ENCODE results near the gene SLC15A5.

DNA sequence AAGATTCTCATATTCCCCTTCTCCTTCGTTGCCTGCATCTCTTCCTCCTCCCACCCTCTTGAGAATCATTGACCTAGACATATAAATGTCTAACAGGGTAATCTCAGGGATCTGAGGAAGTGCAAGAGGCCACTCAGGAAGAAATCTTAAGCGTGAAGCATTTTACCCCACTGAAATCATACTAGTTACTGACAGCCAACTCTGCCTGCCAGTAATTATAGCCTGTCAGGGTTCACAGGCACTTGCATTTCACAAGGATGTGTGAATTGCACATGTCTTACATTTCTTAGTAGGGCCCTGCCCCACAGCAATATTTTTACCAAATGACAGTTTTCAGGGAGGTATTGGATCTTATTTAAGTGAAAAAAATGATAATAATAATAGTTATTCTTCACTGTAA lies 127.2 kb downstream of the SLC15A5 start:
- TF ChIP-seq, protein P1, sequence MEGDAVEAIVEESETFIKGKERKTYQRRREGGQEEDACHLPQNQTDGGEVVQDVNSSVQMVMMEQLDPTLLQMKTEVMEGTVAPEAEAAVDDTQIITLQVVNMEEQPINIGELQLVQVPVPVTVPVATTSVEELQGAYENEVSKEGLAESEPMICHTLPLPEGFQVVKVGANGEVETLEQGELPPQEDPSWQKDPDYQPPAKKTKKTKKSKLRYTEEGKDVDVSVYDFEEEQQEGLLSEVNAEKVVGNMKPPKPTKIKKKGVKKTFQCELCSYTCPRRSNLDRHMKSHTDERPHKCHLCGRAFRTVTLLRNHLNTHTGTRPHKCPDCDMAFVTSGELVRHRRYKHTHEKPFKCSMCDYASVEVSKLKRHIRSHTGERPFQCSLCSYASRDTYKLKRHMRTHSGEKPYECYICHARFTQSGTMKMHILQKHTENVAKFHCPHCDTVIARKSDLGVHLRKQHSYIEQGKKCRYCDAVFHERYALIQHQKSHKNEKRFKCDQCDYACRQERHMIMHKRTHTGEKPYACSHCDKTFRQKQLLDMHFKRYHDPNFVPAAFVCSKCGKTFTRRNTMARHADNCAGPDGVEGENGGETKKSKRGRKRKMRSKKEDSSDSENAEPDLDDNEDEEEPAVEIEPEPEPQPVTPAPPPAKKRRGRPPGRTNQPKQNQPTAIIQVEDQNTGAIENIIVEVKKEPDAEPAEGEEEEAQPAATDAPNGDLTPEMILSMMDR (IDR thresholded peaks at IDR 0.05 in 4 of 5, conservative IDR thresholded peaks at IDR 0.05 in 1 of 5): no peak
- TF ChIP-seq POLR2A (IDR thresholded peaks at IDR 0.05): no peak

Data from gastrocnemius medialis (tissue), 4 donors.